Hematopoietic multipotent progenitor cell treated with erythropoietin and hydrocortisone succinate and interleukin-3 and kit ligand, for 4 days (in vitro differentiated cells): Measurements from ENCODE around the gene CSTPP1.

ENCODE experiments used
- DNase-seq: peaks from one replicate; pipeline ENCODE4 v3.0.0-alpha.2; 2015

Gene CSTPP1

DNA sequence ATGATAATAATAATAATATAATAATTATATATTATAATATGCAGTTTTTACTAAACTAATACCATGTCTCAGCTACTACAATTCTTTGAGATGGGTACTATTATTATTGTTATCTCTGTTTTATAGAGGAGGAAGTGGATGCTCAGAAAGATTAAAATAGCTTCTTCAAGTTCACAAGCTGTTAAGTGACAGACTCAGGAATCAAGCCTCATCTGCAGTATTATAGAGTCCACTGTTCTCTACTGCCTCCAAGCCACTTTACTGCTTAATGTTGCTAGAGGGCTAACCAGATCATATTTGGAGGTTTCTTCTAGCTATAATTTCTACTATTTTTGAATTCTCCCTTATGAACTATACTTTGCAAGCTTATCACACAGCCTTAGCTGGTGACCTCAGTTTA is 62.7 kb downstream of the CSTPP1 start:
- no peak for DNase-seq

GRCh38 chr11:47000033-47000432 is 63.5 kb downstream of the CSTPP1 start:
- peak; percentile 41 for DNase-seq

DNA sequence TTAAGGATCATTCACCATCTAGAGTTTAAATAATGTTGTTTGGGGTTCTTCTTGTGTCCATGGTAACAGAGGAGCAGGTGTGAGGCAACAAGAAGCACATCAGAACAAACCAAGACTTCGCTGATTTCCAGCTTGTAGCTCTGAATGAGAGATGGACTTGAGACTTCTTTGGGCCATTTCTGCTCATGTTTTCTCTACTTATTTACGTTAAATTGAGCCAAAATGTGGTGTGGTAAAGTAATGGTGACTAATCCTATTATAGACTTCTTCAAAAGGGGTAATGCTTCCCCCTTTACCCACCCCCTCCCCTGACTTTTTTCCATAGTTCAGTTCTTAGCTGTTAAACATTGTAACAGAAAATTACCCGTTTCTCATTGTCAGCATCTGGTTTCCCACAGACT is 65.2 kb downstream of the CSTPP1 start:
- DNase-seq, result peak; percentile 43

DNA sequence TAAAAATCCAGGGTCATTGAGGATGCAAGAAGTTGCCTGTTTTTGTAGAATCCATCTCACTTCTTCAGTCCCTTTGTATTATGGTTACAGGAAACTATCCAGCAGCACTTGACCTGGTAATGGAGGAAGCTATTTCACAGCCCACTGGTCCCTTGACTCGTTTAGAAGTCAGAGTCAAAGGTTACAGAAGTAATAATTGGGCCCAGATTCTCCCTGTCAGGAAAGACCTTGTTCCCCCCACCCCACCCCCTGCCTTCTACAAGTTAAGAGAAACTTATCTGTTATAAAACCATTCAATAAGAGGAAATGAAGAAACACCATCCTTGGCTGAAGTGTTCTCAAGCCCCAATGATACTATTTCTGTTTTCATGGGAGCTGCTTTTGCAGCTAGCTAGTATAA is 65.8 kb downstream of the CSTPP1 start:
- DNase-seq, result peak; percentile 52

GRCh38 chr11:47003180-47003877 is 66.8 kb downstream of the CSTPP1 start:
- DNase-seq, result peak; percentile 85

DNA sequence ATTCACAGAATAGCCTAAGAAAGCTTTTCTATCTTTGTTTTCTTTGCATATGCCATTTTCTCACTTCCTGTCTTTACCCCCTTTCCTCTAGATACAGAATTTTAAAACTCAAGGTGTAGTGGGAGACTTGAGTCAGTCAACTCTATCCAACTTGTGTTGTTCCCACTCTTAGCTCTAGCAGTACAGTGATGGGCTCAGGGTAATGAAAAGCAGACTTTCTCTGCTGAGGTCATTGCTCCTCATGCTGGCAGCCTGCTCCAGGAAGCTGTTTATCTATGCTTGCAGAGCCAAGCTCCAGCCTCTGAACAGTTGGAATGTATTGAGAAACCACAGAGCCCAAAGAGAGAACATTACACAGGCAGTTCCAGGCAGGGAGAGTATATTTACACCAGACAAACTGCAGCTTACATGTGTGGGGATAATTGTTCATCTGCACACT is 68.1 kb downstream of the CSTPP1 start:
- DNase-seq, result peak; percentile 97

GRCh38 chr11:47005441-47005840 is 68.9 kb downstream of the CSTPP1 start:
- DNase-seq, result no peak

DNA sequence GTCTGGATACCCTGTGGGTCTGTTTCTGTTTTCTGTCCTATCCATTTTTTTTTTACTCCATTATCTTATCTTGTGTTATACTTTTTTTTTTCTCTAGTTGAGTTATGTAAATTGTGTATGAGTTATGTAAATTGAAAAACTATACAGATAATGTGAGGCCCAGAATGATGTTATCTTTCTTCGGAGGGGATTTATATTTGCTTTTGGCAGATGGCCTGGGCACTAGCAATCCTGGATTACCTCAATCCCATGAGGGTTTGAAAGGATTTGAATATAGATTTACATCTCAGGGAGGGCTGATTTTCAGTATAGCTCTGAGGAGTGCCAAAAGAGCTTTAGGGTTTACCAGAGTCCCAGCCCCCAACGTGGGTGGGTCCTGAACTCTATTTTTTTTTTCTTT is 71.0 kb downstream of the CSTPP1 start:
- no peak for DNase-seq

GRCh38 chr11:47010179-47010578 is 73.6 kb downstream of the CSTPP1 start:
- no peak for DNase-seq

GRCh38 chr11:47014097-47014496 is 77.5 kb downstream of the CSTPP1 start:
- no peak for DNase-seq

GRCh38 chr11:47018637-47019036 is 82.1 kb downstream of the CSTPP1 start:
- DNase-seq, result no peak

DNA sequence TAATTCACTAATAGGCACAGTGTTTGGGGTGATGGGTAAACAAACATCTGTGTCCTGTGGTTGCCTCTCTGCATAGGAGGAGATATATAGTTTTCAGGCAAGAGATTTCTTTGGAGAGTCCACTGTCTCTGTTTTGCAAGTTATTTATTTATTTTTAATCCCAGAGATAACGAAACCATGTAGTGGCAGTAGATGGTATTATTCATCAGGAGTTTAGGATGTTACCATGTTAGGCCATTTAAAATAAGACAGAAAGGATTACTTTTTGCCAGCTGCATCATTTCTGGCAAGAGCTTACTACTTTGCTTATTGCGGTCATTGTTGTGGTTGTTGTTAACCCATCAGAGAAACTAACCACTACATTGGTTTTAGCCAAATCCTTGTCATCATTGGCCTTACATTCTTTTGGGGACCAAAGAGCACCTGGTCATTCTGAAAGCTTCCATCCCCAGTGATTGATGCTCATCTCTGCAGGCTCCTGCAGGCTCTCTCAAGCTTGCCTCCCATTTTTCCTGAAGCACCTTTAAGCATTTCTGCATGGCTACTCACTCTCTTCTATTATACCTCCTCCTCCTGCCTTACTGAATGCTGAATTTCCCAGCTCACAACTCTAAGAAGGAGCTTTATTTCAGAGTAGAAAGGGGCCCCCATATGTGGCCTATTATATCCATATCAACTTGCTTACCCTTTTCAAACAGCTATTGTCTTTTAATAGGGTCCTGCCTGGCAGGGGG is 84.4 kb downstream of the CSTPP1 start:
- DNase-seq, result no peak

- no peak for DNase-seq
Observed at GRCh38 chr11:47021527-47021818, 84.9 kb downstream of the CSTPP1 start.

DNA sequence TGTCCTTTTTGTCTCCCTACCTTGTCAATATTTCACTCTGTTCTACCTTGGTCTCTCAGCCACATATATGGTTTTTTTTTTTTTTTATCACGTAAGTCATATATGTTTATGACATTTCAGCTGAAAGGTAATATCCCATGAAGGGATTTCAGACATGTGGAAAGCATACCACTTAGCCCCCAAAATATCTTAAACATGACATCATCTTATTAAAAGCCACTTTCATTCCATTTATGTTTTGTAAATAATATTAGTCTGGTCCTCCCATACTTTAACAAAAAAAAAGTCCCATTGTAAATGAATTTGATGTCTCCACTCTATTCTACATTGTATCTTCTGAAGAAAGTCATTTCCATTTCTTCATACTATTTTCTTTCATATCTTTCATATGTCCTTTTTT is 85.4 kb downstream of the CSTPP1 start:
- no peak for DNase-seq

- no peak for DNase-seq
Observed at GRCh38 chr11:47028195-47029093, 91.9 kb downstream of the CSTPP1 start.

DNA sequence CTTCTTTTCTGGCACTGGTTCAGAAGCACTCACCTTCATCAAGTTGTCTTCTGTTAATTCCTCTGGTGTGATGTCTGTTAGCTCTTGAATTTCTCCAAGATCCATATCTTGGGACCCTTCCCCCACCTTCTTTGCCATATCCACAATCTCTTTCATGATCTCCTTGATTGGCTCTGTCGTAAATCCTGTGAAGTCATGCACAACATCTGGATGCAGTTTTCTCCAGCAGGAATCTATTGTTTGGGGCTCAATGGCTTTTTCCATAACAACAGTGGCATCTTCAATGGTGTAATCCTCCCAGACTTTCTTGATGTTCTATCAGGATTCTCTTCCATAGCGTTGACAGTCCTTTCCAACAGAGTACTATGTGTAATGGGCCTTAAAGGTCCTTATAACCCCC is 96.9 kb downstream of the CSTPP1 start:
- DNase-seq, result no peak

- DNase-seq, result peak; percentile 28
Observed at GRCh38 chr11:47034091-47034490, 97.5 kb downstream of the CSTPP1 start.

DNA sequence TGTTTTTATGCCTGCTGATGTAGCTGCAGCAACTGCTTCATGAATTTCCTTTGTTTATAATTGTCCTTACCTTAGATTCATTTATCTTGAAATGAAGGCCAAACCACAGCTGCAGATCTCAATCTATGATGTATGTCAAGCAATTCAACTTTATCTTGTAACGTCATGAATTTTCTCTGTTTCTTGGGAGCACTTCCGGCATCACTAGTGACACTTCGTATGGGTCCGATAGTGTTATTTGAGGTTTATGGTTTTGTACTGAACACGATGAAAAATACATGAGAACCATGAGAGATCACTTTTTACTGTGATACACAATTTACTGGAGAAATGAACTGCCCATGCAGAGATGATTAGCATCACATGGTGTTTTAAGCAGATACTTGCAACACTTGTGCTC is 98.5 kb downstream of the CSTPP1 start:
- peak; percentile 74 for DNase-seq

DNA sequence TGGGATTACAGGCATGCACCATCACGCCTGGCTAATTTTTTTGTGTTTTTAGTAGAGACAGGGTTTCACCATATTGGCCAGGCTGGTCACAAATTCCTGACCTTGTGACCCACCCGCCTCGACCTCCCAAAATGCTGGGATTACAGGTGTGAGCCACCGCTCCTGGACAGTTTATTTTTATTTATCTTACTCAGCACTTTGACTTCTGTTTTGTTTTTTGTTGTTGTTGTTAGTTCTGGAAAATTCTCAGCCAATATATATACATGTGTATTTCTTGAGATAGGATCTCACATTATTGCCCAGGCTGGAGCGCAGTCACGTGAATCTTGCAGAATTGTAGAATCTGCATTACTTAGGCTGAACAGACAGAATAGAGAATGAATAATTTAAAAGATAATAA is 107.6 kb downstream of the CSTPP1 start:
- DNase-seq, result no peak

- DNase-seq, result no peak
Observed at GRCh38 chr11:47047972-47048371, 111.4 kb downstream of the CSTPP1 start.

DNA sequence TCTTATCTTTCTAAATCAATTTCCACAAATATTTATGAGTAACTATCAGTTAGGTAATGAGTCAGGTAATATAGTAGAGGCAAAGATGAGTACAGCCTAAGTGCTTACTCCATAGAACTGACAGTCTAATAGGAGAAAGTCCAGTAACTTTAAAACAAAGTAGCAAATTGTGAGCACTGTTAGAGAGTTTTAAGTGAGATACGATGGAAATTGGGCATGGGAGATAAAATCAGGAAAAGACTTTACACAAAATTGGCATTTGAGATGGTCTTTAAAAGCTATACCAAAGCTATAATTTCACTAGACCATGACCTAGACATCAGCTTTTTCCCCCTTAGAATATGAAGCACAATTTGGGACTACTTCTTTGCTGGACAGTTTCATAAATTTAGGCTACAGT is 113.7 kb downstream of the CSTPP1 start:
- no peak for DNase-seq

GRCh38 chr11:47051217-47051616 is 114.7 kb downstream of the CSTPP1 start:
- no peak for DNase-seq

DNA sequence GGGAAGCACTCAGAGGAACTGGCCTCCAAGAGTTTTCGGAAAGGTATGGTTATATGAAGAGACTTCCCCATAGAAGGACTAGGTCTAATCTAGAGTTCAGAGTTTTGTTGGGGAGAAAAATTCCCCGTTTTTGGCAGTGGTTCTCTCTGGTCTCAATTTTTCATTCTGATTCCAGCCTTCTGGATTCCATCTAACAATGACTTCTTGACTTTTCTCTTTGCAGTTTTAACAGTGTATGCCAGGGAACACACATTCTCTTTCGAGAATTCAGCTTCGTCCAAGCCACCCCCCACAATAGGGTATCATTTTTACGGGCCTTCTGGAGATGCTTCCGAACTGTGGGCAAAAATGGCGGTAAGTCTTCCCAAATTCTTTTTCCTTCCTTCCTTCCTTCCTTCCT is 115.6 kb downstream of the CSTPP1 start:
- no peak for DNase-seq

DNA sequence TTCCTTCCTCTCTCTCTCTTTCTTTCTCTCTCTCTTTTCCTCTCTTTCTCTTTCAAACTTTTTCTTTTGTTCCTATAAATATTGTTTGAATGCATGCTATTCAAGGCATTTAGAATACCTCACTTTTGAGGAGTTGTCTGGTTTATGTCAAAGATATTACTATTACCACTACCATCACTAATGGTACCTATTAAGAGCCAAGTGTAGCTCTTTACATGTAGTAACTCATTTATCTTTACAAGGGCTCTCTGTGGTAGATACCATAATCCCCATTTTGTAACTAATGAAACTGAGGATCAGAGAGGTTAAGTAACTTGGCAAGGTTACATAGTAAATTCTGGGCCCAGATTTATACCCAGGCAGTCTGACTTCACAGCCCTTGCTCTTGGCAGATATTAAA is 116.0 kb downstream of the CSTPP1 start:
- DNase-seq, result no peak
